T-helper 1 cell treated with Interleukin-12 subunit alpha and Interleukin-12 subunit beta and Interleukin-4 antibody, amounts not matched to agents 30 μg/mL and 1 μg/mL, for 36 hours (primary cell): ENCODE measurements around the gene CFAP91.

Experiments used
- H3K27ac Mint-ChIP-seq: one replicate; pipeline ENCODE4 v1.8.0; 2021; ENCODE audit warnings: mild to moderate bottlenecking, mixed read lengths
- H3K27me3 Mint-ChIP-seq: one replicate; pipeline ENCODE4 v1.8.0; 2021; ENCODE audit warnings: low read depth, mixed read lengths
- H3K36me3 Mint-ChIP-seq: one replicate; pipeline ENCODE4 v1.8.0; 2021; ENCODE audit warnings: low read depth, mixed read lengths
- H3K4me1 Mint-ChIP-seq: one replicate; pipeline ENCODE4 v1.8.0; 2021; ENCODE audit warnings: low read depth, mixed read lengths
- H3K4me3 Mint-ChIP-seq: one replicate; pipeline ENCODE4 v1.8.0; 2021; ENCODE audit warnings: mild to moderate bottlenecking, moderate library complexity, mixed read lengths
- H3K9me3 Mint-ChIP-seq: one replicate; pipeline ENCODE4 v1.8.0; 2021; ENCODE audit warnings: mixed read lengths

The CFAP91 gene

GRCh38 chr3:119702530-119703527 is at the start of gene CFAP91:
Gene CFAP91 (plus strand): TSS chr3:119703022. CDS start chr3:119703099, 77 bp downstream.
- Mint-ChIP-seq H3K27me3 (peaks cover 30% of the 10 kb centered on the region), H3K4me1 (peaks cover 28% of the 10 kb centered on the region), H3K9me3 (peaks cover 9% of the 10 kb centered on the region), H3K4me3 (peak within 1 kb of the TSS; percentile 76), H3K27ac (peak within 1 kb of the TSS; percentile 43), H3K36me3 (peaks cover 10% of the 10 kb centered on the region)

GRCh38 chr3:119653876-119654275 is 48.9 kb upstream of the CFAP91 start:
- Mint-ChIP-seq H3K9me3 (no peaks in the 10 kb centered on the region), H3K27me3 (no peaks in the 10 kb centered on the region), H3K36me3 (no peaks in the 10 kb centered on the region), H3K27ac (no peak overlapping the region), H3K4me3 (no peak overlapping the region), H3K4me1 (peaks cover 6% of the 10 kb centered on the region)

GRCh38 chr3:119657887-119658702 is 44.7 kb upstream of the CFAP91 start:
- Mint-ChIP-seq H3K4me1 (peaks cover 6% of the 10 kb centered on the region), H3K9me3 (no peaks in the 10 kb centered on the region), H3K36me3 (peaks cover 1% of the 10 kb centered on the region), H3K27me3 (no peaks in the 10 kb centered on the region), H3K27ac (no peak overlapping the region), H3K4me3 (no peak overlapping the region)

- Mint-ChIP-seq H3K27me3 (no peaks in the 10 kb centered on the region), H3K4me3 (no peak overlapping the region), H3K9me3 (no peaks in the 10 kb centered on the region), H3K36me3 (peaks cover 1% of the 10 kb centered on the region), H3K4me1 (peaks cover 6% of the 10 kb centered on the region), H3K27ac (no peak overlapping the region)
Measured at GRCh38 chr3:119658994-119659393, 43.8 kb upstream of the CFAP91 start.

GRCh38 chr3:119659606-119660291 is 43.1 kb upstream of the CFAP91 start:
- no peaks in the 10 kb centered on the region for H3K27me3 Mint-ChIP-seq
- H3K27ac Mint-ChIP-seq = no peak overlapping the region
- H3K4me1 Mint-ChIP-seq = peaks cover 6% of the 10 kb centered on the region
- no peak overlapping the region for H3K4me3 Mint-ChIP-seq
- peaks cover 1% of the 10 kb centered on the region for H3K36me3 Mint-ChIP-seq
- H3K9me3 Mint-ChIP-seq = no peaks in the 10 kb centered on the region

GRCh38 chr3:119660474-119661440 is 42.1 kb upstream of the CFAP91 start, which contains the start of gene POPDC2:
Gene POPDC2 (minus strand): TSS chr3:119660589. CDS start chr3:119660423, 166 bp downstream.
- Mint-ChIP-seq H3K9me3 (no peaks in the 10 kb centered on the region), H3K27me3 (no peaks in the 10 kb centered on the region), H3K27ac (no peak within 1 kb of the TSS), H3K4me3 (no peak within 1 kb of the TSS), H3K36me3 (peaks cover 1% of the 10 kb centered on the region), H3K4me1 (peaks cover 7% of the 10 kb centered on the region)

GRCh38 chr3:119662604-119663373 is 40.0 kb upstream of the CFAP91 start:
- Mint-ChIP-seq H3K4me1 (peaks cover 5% of the 10 kb centered on the region), H3K27ac (no peak overlapping the region), H3K9me3 (no peaks in the 10 kb centered on the region), H3K36me3 (peaks cover 7% of the 10 kb centered on the region), H3K27me3 (no peaks in the 10 kb centered on the region), H3K4me3 (no peak overlapping the region)

- H3K4me1 Mint-ChIP-seq = peaks cover 2% of the 10 kb centered on the region
- H3K27me3 Mint-ChIP-seq = no peaks in the 10 kb centered on the region
- H3K36me3 Mint-ChIP-seq = peaks cover 7% of the 10 kb centered on the region
- no peak overlapping the region for H3K27ac Mint-ChIP-seq
- H3K9me3 Mint-ChIP-seq = no peaks in the 10 kb centered on the region
- no peak overlapping the region for H3K4me3 Mint-ChIP-seq
Measured at GRCh38 chr3:119663885-119664284, 38.9 kb upstream of the CFAP91 start.

GRCh38 chr3:119664370-119664769 is 38.5 kb upstream of the CFAP91 start:
- H3K36me3 Mint-ChIP-seq = peaks cover 7% of the 10 kb centered on the region
- H3K27ac Mint-ChIP-seq = no peak overlapping the region
- H3K9me3 Mint-ChIP-seq = no peaks in the 10 kb centered on the region
- H3K4me1 Mint-ChIP-seq = peaks cover 2% of the 10 kb centered on the region
- H3K4me3 Mint-ChIP-seq = no peak overlapping the region
- H3K27me3 Mint-ChIP-seq = no peaks in the 10 kb centered on the region

GRCh38 chr3:119664850-119665379 is 37.9 kb upstream of the CFAP91 start:
- Mint-ChIP-seq H3K27me3 (no peaks in the 10 kb centered on the region), H3K4me3 (no peak overlapping the region), H3K4me1 (peaks cover 2% of the 10 kb centered on the region), H3K36me3 (peaks cover 8% of the 10 kb centered on the region), H3K9me3 (no peaks in the 10 kb centered on the region), H3K27ac (no peak overlapping the region)

GRCh38 chr3:119665954-119666559 is 36.8 kb upstream of the CFAP91 start:
- Mint-ChIP-seq H3K27me3 (no peaks in the 10 kb centered on the region), H3K27ac (no peak overlapping the region), H3K4me1 (peaks cover 2% of the 10 kb centered on the region), H3K36me3 (peaks cover 13% of the 10 kb centered on the region), H3K9me3 (no peaks in the 10 kb centered on the region), H3K4me3 (no peak overlapping the region)

GRCh38 chr3:119669906-119670570 is 32.8 kb upstream of the CFAP91 start:
- Mint-ChIP-seq H3K27me3 (no peaks in the 10 kb centered on the region), H3K9me3 (no peaks in the 10 kb centered on the region), H3K27ac (no peak overlapping the region), H3K4me1 (peaks cover 12% of the 10 kb centered on the region), H3K4me3 (no peak overlapping the region), H3K36me3 (peaks cover 40% of the 10 kb centered on the region)
